GM23338 (cell line): ENCODE data around the gene AMY2B. TPM values are rescaled to one million over a fixed set of nuclear protein-coding genes. Genes with fewer than 3 reads are reported as not detected.
"Not testable (repeated sequence)": the region's sequence is repeated elsewhere in the genome, so short reads cannot be mapped to it uniquely, and the experiment has no call there.

Experiments
- ATAC-seq: fragments of 200-7000 bp; cut with Tn5 transposase; 3 replicates; pipeline ENCODE4 v1.9.1; 2020
- DNase-seq: peaks from one replicate; pipeline ENCODE4 v3.0.0-alpha.2; 2015; ENCODE audit warnings: low spot score
- H2AFZ ChIP-seq: fragments of 200-600 bp; sonication (generic); 2 replicates; pipeline ENCODE4 v1.8.0; 2016; ENCODE audit warnings: antibody characterized with exemption, mild to moderate bottlenecking, moderate library complexity
- H3F3A ChIP-seq: fragments of 200-600 bp; sonication (generic); replicated peaks from 2 replicates; pipeline ENCODE4 v1.8.0; 2017; ENCODE audit warnings: antibody characterized with exemption, mixed run types, low read depth
- H3K27ac ChIP-seq: fragments of 200-600 bp; sonication (generic); 2 replicates; pipeline ENCODE4 v1.6.1; 2016; ENCODE audit warnings: low read depth
- H3K27me3 ChIP-seq: fragments of 200-600 bp; sonication (generic); 2 replicates; pipeline ENCODE4 v1.8.0; 2016; ENCODE audit warnings: mild to moderate bottlenecking, mixed run types, moderate library complexity; ENCODE audit not compliant: insufficient read depth
- H3K36me3 ChIP-seq: fragments of 200-600 bp; sonication (generic); 2 replicates; pipeline ENCODE4 v1.8.0; 2016; ENCODE audit warnings: mild to moderate bottlenecking; ENCODE audit not compliant: insufficient read depth
- H3K4me1 ChIP-seq: fragments of 200-600 bp; sonication (generic); 2 replicates; pipeline ENCODE4 v1.8.0; 2016; ENCODE audit warnings: mild to moderate bottlenecking, moderate library complexity; ENCODE audit not compliant: insufficient read depth
- H3K4me2 ChIP-seq: fragments of 200-600 bp; sonication (generic); 2 replicates; pipeline ENCODE4 v1.7.1; 2017; ENCODE audit warnings: mixed run types
- H3K4me3 ChIP-seq: fragments of 200-600 bp; sonication (generic); 2 replicates; pipeline ENCODE4 v1.6.1; 2016; ENCODE audit warnings: mixed run types
- H3K79me2 ChIP-seq: fragments of 200-600 bp; sonication (generic); replicated peaks from 2 replicates; pipeline ENCODE4 v1.8.0; 2017; ENCODE audit warnings: mild to moderate bottlenecking; ENCODE audit not compliant: insufficient read depth
- H3K9me2 ChIP-seq: fragments of 200-600 bp; sonication (generic); 2 replicates; pipeline ENCODE4 v1.8.0; 2017; ENCODE audit not compliant: insufficient read depth
- H4K20me1 ChIP-seq: fragments of 200-600 bp; sonication (generic); replicated peaks from 2 replicates; pipeline ENCODE4 v1.8.0; 2017; ENCODE audit warnings: mild to moderate bottlenecking; ENCODE audit not compliant: insufficient read depth
- H3K27ac Mint-ChIP-seq: 2 replicates; pipeline ENCODE4 v1.8.0; 2020; ENCODE audit warnings: inconsistent platforms, mild to moderate bottlenecking, moderate library complexity, mixed read lengths
- H3K27me3 Mint-ChIP-seq: 3 replicates; pipeline ENCODE4 v1.8.0; 2022; ENCODE audit warnings: low read depth, mild to moderate bottlenecking, moderate library complexity, mixed read lengths, inconsistent platforms; ENCODE audit not compliant: insufficient read depth, poor library complexity
- H3K36me3 Mint-ChIP-seq: 3 replicates; pipeline ENCODE4 v1.8.0; 2021; ENCODE audit warnings: low read depth, mild to moderate bottlenecking, inconsistent platforms, moderate library complexity, mixed read lengths
- H3K4me1 Mint-ChIP-seq: 3 replicates; pipeline ENCODE4 v1.8.0; 2020; ENCODE audit warnings: mild to moderate bottlenecking, inconsistent platforms, mixed read lengths
- H3K4me3 Mint-ChIP-seq: 3 replicates; pipeline ENCODE4 v1.8.0; 2021; ENCODE audit warnings: moderate library complexity, mild to moderate bottlenecking, inconsistent platforms, mixed read lengths
- H3K9me3 Mint-ChIP-seq: 3 replicates; pipeline ENCODE4 v1.8.0; 2020; ENCODE audit warnings: moderate library complexity, mild to moderate bottlenecking, inconsistent platforms, mixed read lengths
- CTCF ChIP-seq, 2 experiments: fragments of 200-600 bp in 1 of 2; sonication (generic) in 1 of 2; conservative IDR thresholded peaks; 2 replicates each; pipeline versions ENCODE4 v1.5.1 to v1.6.1; 2016 to 2017; ENCODE audit warnings: antibody characterized with exemption in 2 of 2, low read depth in 2 of 2, mild to moderate bottlenecking in 2 of 2, moderate library complexity in 1 of 2
- ETS1 ChIP-seq: IDR thresholded peaks from 2 replicates; pipeline ENCODE4 v1.6.1; 2016; ENCODE audit warnings: antibody characterized with exemption
- REST ChIP-seq: IDR thresholded peaks from one replicate; pipeline ENCODE4 v1.6.1; 2018; ENCODE audit warnings: antibody characterized with exemption; ENCODE audit not compliant: unreplicated experiment
- ZNF114 ChIP-seq: fragments of 250-450 bp; sonication (Bioruptor Pico); IDR thresholded peaks from 2 replicates; pipeline ENCODE4 v1.5.0; 2020; ENCODE audit warnings: mild to moderate bottlenecking, moderate library complexity
- polyA plus RNA-seq: library from polyadenylated mRNA; unstranded; fragments of >200 nt; fragmentation: Nextera tagmentation; extraction: Ambion mirVana; gene quantifications from 2 replicates; pipeline ENCODE4 v1.2.1, GENCODE V29; 2016
- total RNA-seq: library from RNA; depleted of rRNA; stranded (reverse); fragments of >200 nt; shearing (Covaris generic); gene quantifications from 2 replicates; pipeline ENCODE4 v1.2.3, GENCODE V29; 2014

The AMY2B gene
- total and polyA plus RNA-seq, 2 experiments from 2014 or later: 1.5 to 2.5 TPM

GRCh38 chr1:103576065-103576464 is 4.7 kb downstream of the AMY2B start:
- Histone ChIP-seq H3K9me2 (no peaks in the 10 kb centered on the region), H3K4me2 (no peak overlapping the region), H3K79me2 (no peaks in the 10 kb centered on the region), H3K27ac (no peak overlapping the region), H3K27me3 (no peaks in the 10 kb centered on the region), H4K20me1 (no peaks in the 10 kb centered on the region), H3K36me3 (no peaks in the 10 kb centered on the region), H2AFZ (no peak overlapping the region), H3F3A (no peaks in the 10 kb centered on the region), H3K4me1 (no peaks in the 10 kb centered on the region), H3K4me3 (no peak overlapping the region)
- Mint-ChIP-seq H3K9me3 (no peaks in the 10 kb centered on the region), H3K36me3 (no peaks in the 10 kb centered on the region), H3K4me3 (no peak overlapping the region), H3K27me3 (no peaks in the 10 kb centered on the region), H3K4me1 (no peaks in the 10 kb centered on the region), H3K27ac (no peak overlapping the region)
- ATAC-seq (no peak), DNase-seq (no peak)
- TF ChIP-seq ZNF114 (CRISPR knock-in tag) (no peak), ETS1 (no peak)

- H3K9me3 Mint-ChIP-seq, H2AFZ ChIP-seq, H3K4me3 ChIP-seq, H3K9me2 ChIP-seq, H4K20me1 ChIP-seq, H3K36me3 Mint-ChIP-seq, DNase-seq, H3K27me3 Mint-ChIP-seq, H3F3A ChIP-seq, H3K27ac Mint-ChIP-seq, H3K4me3 Mint-ChIP-seq, H3K4me1 ChIP-seq, ATAC-seq, H3K27ac ChIP-seq, H3K27me3 ChIP-seq, H3K4me2 ChIP-seq, H3K36me3 ChIP-seq, H3K4me1 Mint-ChIP-seq, H3K79me2 ChIP-seq: not testable (repeated sequence)
These were observed 5.4 kb downstream of the AMY2B start for GRCh38 chr1:103576784-103577183.

- no peaks in the 10 kb centered on the region for H3K27me3 ChIP-seq
- no peak overlapping the region for H3K4me3 ChIP-seq
- H3K27ac ChIP-seq: no peak overlapping the region
- DNase-seq (no peak), ATAC-seq (no peak)
- H3F3A ChIP-seq: no peaks in the 10 kb centered on the region
- no peaks in the 10 kb centered on the region for H3K79me2 ChIP-seq
- TF ChIP-seq CTCF (conservative IDR thresholded peaks at IDR 0.05; ENCODE audit: low read depth in 2 of 2): no peak
- TF ChIP-seq REST: no peak
- no peak overlapping the region for H2AFZ ChIP-seq
- H3K4me1 ChIP-seq: no peaks in the 10 kb centered on the region
- Mint-ChIP-seq H3K27ac (no peak overlapping the region), H3K36me3 (peaks cover 3% of the 10 kb centered on the region; the same call in 2 of the 3 replicates), H3K27me3 (no peaks in the 10 kb centered on the region), H3K4me1 (no peaks in the 10 kb centered on the region), H3K9me3 (peaks cover 6% of the 10 kb centered on the region), H3K4me3 (no peak overlapping the region)
- no peaks in the 10 kb centered on the region for H3K36me3 ChIP-seq
- H3K9me2 ChIP-seq: no peaks in the 10 kb centered on the region; the same call in 1 of the 2 replicates
- no peak overlapping the region for H3K4me2 ChIP-seq
- no peaks in the 10 kb centered on the region for H4K20me1 ChIP-seq
These were observed 11.1 kb downstream of the AMY2B start for GRCh38 chr1:103582464-103582863.
